Suprapubic skin (tissue), 3 donors: ENCODE data around the gene RAPGEF4.

Source experiments
- CTCF ChIP-seq, 2 donors: fragments of 200-600 bp in 1 of 2; fragments of 450-650 bp in 1 of 2; sonication (generic) in 1 of 2; IDR thresholded peaks; one replicate each; pipeline ENCODE4 v1.5.1; 2016 to 2019; ENCODE audit warnings: antibody characterized with exemption in 2 of 2, mild to moderate bottlenecking in 1 of 2, moderate library complexity in 1 of 2
- POLR2A ChIP-seq, 2 donors: fragments of 450-650 bp; IDR thresholded peaks; one replicate each; pipeline ENCODE4 v1.6.1; 2017; ENCODE audit warnings: antibody characterized with exemption in 2 of 2, mild to moderate bottlenecking in 2 of 2, moderate library complexity in 2 of 2

DNA sequence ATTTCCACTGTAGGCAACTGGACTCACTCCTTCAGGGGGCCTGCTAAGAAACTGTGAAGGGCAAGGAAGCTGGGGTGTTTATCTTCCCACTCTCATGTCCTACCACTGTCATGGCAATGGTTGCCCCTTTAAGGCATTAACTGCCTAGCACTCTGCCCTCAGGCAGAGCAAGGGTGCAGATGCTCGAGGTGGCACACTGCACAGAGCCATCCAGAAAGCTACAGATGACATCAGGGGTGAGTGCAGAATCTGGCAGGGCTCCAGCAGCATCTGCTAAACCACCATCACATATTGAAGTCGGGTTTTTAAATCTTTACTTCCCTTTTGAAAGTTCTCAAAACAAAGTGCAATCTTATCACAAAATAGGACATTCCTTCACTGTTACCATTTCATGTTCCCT, 75.4 kb downstream of the RAPGEF4 start:
- TF ChIP-seq POLR2A (IDR thresholded peaks at IDR 0.05) (no peak), CTCF (IDR thresholded peaks at IDR 0.05) (no peak)
